KMS-11 (cell line): ENCODE measurements around the gene CEP78.

Experiments
- H2AFZ ChIP-seq: fragments of 200-600 bp; sonication (generic); 2 replicates; pipeline ENCODE4 v1.6.1; 2016; ENCODE audit warnings: antibody characterized with exemption, mixed run types, low read depth
- H3K27ac ChIP-seq: fragments of 200-600 bp; sonication (generic); 2 replicates; pipeline ENCODE4 v1.6.1; 2016; ENCODE audit warnings: mild to moderate bottlenecking, mixed run types
- H3K27me3 ChIP-seq: fragments of 200-600 bp; sonication (generic); 2 replicates; pipeline ENCODE4 v1.6.1; 2017; ENCODE audit warnings: mild to moderate bottlenecking, low read depth, mixed run types, moderate library complexity; ENCODE audit not compliant: insufficient read depth
- H3K36me3 ChIP-seq: fragments of 200-600 bp; sonication (generic); 2 replicates; pipeline ENCODE4 v1.6.1; 2017; ENCODE audit warnings: mild to moderate bottlenecking, mixed run types; ENCODE audit not compliant: insufficient read depth
- H3K4me1 ChIP-seq: fragments of 200-600 bp; sonication (generic); 2 replicates; pipeline ENCODE4 v1.6.1; 2016; ENCODE audit warnings: mild to moderate bottlenecking, low read depth, mixed run types; ENCODE audit not compliant: poor library complexity, severe bottlenecking
- H3K4me2 ChIP-seq: fragments of 200-600 bp; sonication (generic); 2 replicates; pipeline ENCODE4 v1.7.0; 2016; ENCODE audit warnings: mild to moderate bottlenecking, mixed run types
- H3K4me3 ChIP-seq: fragments of 200-600 bp; sonication (generic); IDR thresholded peaks from 2 replicates; pipeline ENCODE4 v1.6.1; 2017; ENCODE audit warnings: low read depth, low read length, mixed read lengths; ENCODE audit not compliant: insufficient read depth
- H3K79me2 ChIP-seq: fragments of 200-600 bp; sonication (generic); 2 replicates; pipeline ENCODE4 v1.6.1; 2016; ENCODE audit warnings: low read depth, mixed run types; ENCODE audit not compliant: insufficient read depth
- H3K9ac ChIP-seq: fragments of 200-600 bp; sonication (generic); 2 replicates; pipeline ENCODE4 v1.6.1; 2016; ENCODE audit warnings: mild to moderate bottlenecking, mixed run types
- H4K20me1 ChIP-seq: fragments of 200-600 bp; sonication (generic); 2 replicates; pipeline ENCODE4 v1.6.1; 2016; ENCODE audit warnings: mild to moderate bottlenecking, mixed run types; ENCODE audit not compliant: insufficient read depth
- TF ChIP-seq, protein P1 (sequence below): fragments of 200-600 bp; sonication (generic); conservative IDR thresholded peaks from 2 replicates; pipeline ENCODE4 v1.6.1; 2017; ENCODE audit warnings: low read depth, mild to moderate bottlenecking, antibody characterized with exemption, low read length, moderate library complexity, mixed read lengths

The CEP78 gene

DNA sequence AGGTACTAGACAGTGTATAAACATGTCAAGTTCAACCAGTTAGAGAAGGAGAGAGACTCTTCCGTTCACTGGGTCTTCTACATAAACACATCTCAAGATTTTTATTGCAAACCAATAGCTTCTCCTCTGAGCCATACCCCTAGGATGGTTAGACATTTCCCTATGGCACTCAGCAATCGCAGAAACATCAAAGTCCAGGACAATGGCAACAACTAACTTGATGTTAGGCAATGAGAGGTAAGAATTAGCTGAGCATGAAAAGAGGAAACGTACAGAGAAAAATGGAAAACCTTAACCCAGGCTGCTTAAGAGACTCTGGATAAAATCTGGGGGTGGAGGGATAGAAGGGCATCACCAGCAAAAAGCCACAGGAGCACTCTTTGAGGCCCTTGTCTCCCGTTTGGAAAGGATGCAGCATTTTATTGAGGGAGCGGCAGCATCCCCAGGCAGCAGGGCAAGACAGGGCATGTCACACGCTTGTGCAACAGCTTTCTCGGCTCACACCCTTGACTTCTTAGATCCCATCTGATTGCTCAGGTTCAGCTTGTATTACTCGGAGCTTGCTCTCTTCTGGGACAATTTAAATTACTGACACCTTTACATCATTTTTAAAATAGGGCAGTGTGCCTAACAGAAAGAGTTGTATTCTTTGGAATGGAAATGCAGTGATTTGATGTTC is 52.5 kb downstream of the CEP78 start:
- TF ChIP-seq, protein P1, sequence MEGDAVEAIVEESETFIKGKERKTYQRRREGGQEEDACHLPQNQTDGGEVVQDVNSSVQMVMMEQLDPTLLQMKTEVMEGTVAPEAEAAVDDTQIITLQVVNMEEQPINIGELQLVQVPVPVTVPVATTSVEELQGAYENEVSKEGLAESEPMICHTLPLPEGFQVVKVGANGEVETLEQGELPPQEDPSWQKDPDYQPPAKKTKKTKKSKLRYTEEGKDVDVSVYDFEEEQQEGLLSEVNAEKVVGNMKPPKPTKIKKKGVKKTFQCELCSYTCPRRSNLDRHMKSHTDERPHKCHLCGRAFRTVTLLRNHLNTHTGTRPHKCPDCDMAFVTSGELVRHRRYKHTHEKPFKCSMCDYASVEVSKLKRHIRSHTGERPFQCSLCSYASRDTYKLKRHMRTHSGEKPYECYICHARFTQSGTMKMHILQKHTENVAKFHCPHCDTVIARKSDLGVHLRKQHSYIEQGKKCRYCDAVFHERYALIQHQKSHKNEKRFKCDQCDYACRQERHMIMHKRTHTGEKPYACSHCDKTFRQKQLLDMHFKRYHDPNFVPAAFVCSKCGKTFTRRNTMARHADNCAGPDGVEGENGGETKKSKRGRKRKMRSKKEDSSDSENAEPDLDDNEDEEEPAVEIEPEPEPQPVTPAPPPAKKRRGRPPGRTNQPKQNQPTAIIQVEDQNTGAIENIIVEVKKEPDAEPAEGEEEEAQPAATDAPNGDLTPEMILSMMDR: no peak
- H4K20me1 ChIP-seq: no peaks in the 10 kb centered on the region

GRCh38 chr9:78289474-78289873 is 53.6 kb downstream of the CEP78 start:
- no peak overlapping the region for H3K4me2 ChIP-seq
- H3K27me3 ChIP-seq: no peaks in the 10 kb centered on the region
- TF ChIP-seq, protein P1: no peak
- no peak overlapping the region for H3K9ac ChIP-seq
- H3K27ac ChIP-seq: no peak overlapping the region
- no peaks in the 10 kb centered on the region for H3K36me3 ChIP-seq
- H3K4me1 ChIP-seq: no peaks in the 10 kb centered on the region
- no peaks in the 10 kb centered on the region for H4K20me1 ChIP-seq
- H3K4me3 ChIP-seq: no peak overlapping the region
- H2AFZ ChIP-seq: no peak overlapping the region
- H3K79me2 ChIP-seq: no peaks in the 10 kb centered on the region

More for the DNA sequence above, 52.5 kb downstream of the CEP78 start:
- Histone ChIP-seq H3K36me3 (no peaks in the 10 kb centered on the region), H3K27me3 (no peaks in the 10 kb centered on the region), H3K4me1 (no peaks in the 10 kb centered on the region), H3K4me2 (no peak overlapping the region), H3K27ac (no peak overlapping the region), H3K9ac (no peak overlapping the region), H3K4me3 (no peak overlapping the region), H2AFZ (no peak overlapping the region), H3K79me2 (no peaks in the 10 kb centered on the region)

- TF ChIP-seq, protein P1: no peak
Measured at GRCh38 chr9:78291240-78291925, 55.5 kb downstream of the CEP78 start.

DNA sequence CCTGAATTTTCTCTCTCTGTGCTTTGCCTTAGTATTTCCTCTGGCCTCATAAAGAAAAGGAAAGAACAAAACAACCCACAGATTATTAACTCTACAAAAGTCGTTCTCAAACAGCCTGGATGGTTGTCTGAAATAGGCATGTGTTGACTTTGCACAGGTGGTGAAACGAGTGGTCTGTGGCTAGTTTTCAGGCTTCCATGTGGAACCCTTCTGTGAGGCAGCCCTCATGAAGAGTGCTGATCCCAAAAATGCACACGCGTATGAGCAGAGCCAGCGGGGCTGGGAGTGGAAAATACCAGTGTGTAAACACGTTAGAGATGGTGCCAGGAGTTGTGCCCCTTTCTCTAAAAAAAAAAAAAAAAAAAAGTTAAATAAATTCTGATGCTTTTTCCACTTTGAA is 56.2 kb downstream of the CEP78 start:
- Histone ChIP-seq H3K9ac (no peak overlapping the region), H3K4me2 (no peak overlapping the region), H4K20me1 (no peaks in the 10 kb centered on the region), H3K79me2 (no peaks in the 10 kb centered on the region), H3K4me1 (no peaks in the 10 kb centered on the region), H3K36me3 (no peaks in the 10 kb centered on the region), H3K27ac (no peak overlapping the region), H2AFZ (no peak overlapping the region), H3K27me3 (no peaks in the 10 kb centered on the region), H3K4me3 (no peak overlapping the region)
- TF ChIP-seq, protein P1: no peak

More at GRCh38 chr9:78291240-78291925, 55.5 kb downstream of the CEP78 start:
- Histone ChIP-seq H4K20me1 (no peaks in the 10 kb centered on the region), H3K4me2 (no peak overlapping the region), H3K4me3 (no peak overlapping the region), H3K79me2 (no peaks in the 10 kb centered on the region), H3K36me3 (no peaks in the 10 kb centered on the region), H3K27ac (no peak overlapping the region), H3K4me1 (no peaks in the 10 kb centered on the region), H3K27me3 (no peaks in the 10 kb centered on the region), H3K9ac (no peak overlapping the region), H2AFZ (no peak overlapping the region)
